CD14-positive monocyte (primary cell): ENCODE data around the gene CIART. TPM values are rescaled to one million over a fixed set of nuclear protein-coding genes. Genes with fewer than 3 reads are reported as not detected.

Experiments used
- DNase-seq, 3 donors: peaks; one replicate each; pipeline ENCODE4 v3.0.0-alpha.2; 2011 to 2022
- H2AFZ ChIP-seq: 2 replicates; pipeline ENCODE4 v1.6.0; 2012; ENCODE audit warnings: mild to moderate bottlenecking, low read depth, low read length, inconsistent platforms; ENCODE audit not compliant: insufficient read depth, poor library complexity, severe bottlenecking
- H3K27ac ChIP-seq, 2 donors: 1 replicate in 1 of 2; 2 replicates in 1 of 2; pipeline ENCODE4 v1.5.1; 2012 to 2013; ENCODE audit warnings: low read length in 2 of 2, control low read depth in 1 of 2, inconsistent platforms in 1 of 2, low read depth in 1 of 2, mild to moderate bottlenecking in 1 of 2
- H3K27me3 ChIP-seq, 2 donors: one replicate each; pipeline versions ENCODE4 v1.6.0 to v1.6.1; 2011 to 2013; ENCODE audit warnings: low read length in 2 of 2; ENCODE audit not compliant: control insufficient read depth in 2 of 2, insufficient read depth in 2 of 2
- H3K36me3 ChIP-seq, 2 donors: replicated peaks in 1 of 2; 1 replicate in 1 of 2; 2 replicates in 1 of 2; pipeline versions ENCODE4 v1.5.1 to v1.6.1; 2012 to 2013; ENCODE audit warnings: low read length in 2 of 2, control low read depth in 1 of 2, inconsistent platforms in 1 of 2, mild to moderate bottlenecking in 1 of 2; ENCODE audit not compliant: insufficient read depth in 2 of 2, control insufficient read depth in 1 of 2
- H3K4me1 ChIP-seq, 2 donors: 1 replicate in 1 of 2; 2 replicates in 1 of 2; pipeline versions ENCODE4 v1.5.1 to v1.6.1; 2012 to 2013; ENCODE audit warnings: low read length in 2 of 2, control low read depth in 1 of 2, inconsistent platforms in 1 of 2, mild to moderate bottlenecking in 1 of 2, moderate library complexity in 1 of 2; ENCODE audit not compliant: insufficient read depth in 2 of 2, control insufficient read depth in 1 of 2
- H3K4me2 ChIP-seq: replicated peaks from 2 replicates; pipeline ENCODE3; 2012; ENCODE audit warnings: low read length, moderate library complexity, mild to moderate bottlenecking; ENCODE audit not compliant: poor library complexity, severe bottlenecking; ENCODE audit errors: extremely low read depth
- H3K4me3 ChIP-seq, 3 experiments: fragments of 200-600 bp in 1 of 3; sonication (generic) in 1 of 3; replicated peaks in 1 of 3; 1 replicate in 2 of 3; 2 replicates in 1 of 3; pipeline ENCODE4 v1.5.1; 2011 to 2013; ENCODE audit warnings: low read length in 3 of 3, mild to moderate bottlenecking in 3 of 3, control low read depth in 2 of 3, low read depth in 2 of 3, inconsistent platforms in 1 of 3, moderate library complexity in 1 of 3
- H3K79me2 ChIP-seq: 2 replicates; pipeline ENCODE4 v1.6.0; 2012; ENCODE audit warnings: mild to moderate bottlenecking, control low read depth, inconsistent platforms, low read length, moderate library complexity; ENCODE audit not compliant: insufficient read depth
- H3K9ac ChIP-seq: 2 replicates; pipeline ENCODE4 v1.6.0; 2017; ENCODE audit warnings: low read length, mild to moderate bottlenecking; ENCODE audit not compliant: insufficient read depth, poor library complexity, severe bottlenecking
- H3K9me3 ChIP-seq, 2 donors: replicated peaks in 1 of 2; 1 replicate in 1 of 2; 2 replicates in 1 of 2; pipeline versions ENCODE4 v1.5.1 to v1.6.1; 2012 to 2013; ENCODE audit warnings: low read length in 2 of 2, control low read depth in 1 of 2; ENCODE audit not compliant: control insufficient read depth in 1 of 2, insufficient read depth in 1 of 2
- H4K20me1 ChIP-seq: 2 replicates; pipeline ENCODE4 v1.6.0; 2012; ENCODE audit warnings: mild to moderate bottlenecking, low read length, control low read depth, moderate library complexity; ENCODE audit not compliant: insufficient read depth
- H3K27ac Mint-ChIP-seq, 7 donors: one replicate each; pipeline ENCODE4 v1.8.0; 2020; ENCODE audit warnings: mild to moderate bottlenecking in 7 of 7, mixed read lengths in 7 of 7, moderate library complexity in 6 of 7, inconsistent platforms in 2 of 7
- H3K27me3 Mint-ChIP-seq, 3 donors: one replicate each; pipeline ENCODE4 v1.8.0; 2021 to 2022; ENCODE audit warnings: low read depth in 3 of 3, mild to moderate bottlenecking in 3 of 3, mixed read lengths in 3 of 3, moderate library complexity in 3 of 3, inconsistent platforms in 1 of 3
- H3K36me3 Mint-ChIP-seq, 2 donors: one replicate each; pipeline ENCODE4 v1.8.0; 2020; ENCODE audit warnings: mixed read lengths in 2 of 2, inconsistent platforms in 1 of 2, mild to moderate bottlenecking in 1 of 2
- H3K4me1 Mint-ChIP-seq: one replicate; pipeline ENCODE4 v1.8.0; 2020; ENCODE audit warnings: mild to moderate bottlenecking, mixed read lengths
- H3K4me3 Mint-ChIP-seq, 2 donors: one replicate each; pipeline ENCODE4 v1.8.0; 2020; ENCODE audit warnings: mild to moderate bottlenecking in 2 of 2, mixed read lengths in 2 of 2, moderate library complexity in 1 of 2
- H3K9me3 Mint-ChIP-seq, 7 donors: one replicate each; pipeline ENCODE4 v1.8.0; 2020 to 2022; ENCODE audit warnings: mixed read lengths in 7 of 7, mild to moderate bottlenecking in 6 of 7, moderate library complexity in 6 of 7, inconsistent platforms in 2 of 7
- WGBS: methylation state at CpG from one replicate; pipeline ENCODE4 v1.1.5; 2013; ENCODE audit warnings: missing lambda C conversion rate; ENCODE audit not compliant: insufficient coverage; 5-methylcytosine and 5-hydroxymethylcytosine counted together
- intact Hi-C, 2 donors: fragments of 100-400 bp; cut with micrococcal nuclease; formaldehyde crosslinking; loops; one replicate each; pipeline versions ENCODE4 v1.15.0 to v1.15.1; 2023
- polyA plus RNA-seq, 3 donors: library from polyadenylated mRNA; depleted of rRNA in 1 of 3; unstranded in 2 of 3; stranded (reverse) in 1 of 3; fragments of 300-500 nt in 2 of 3; fragments of >200 nt in 1 of 3; fragmentation: Illumina TruSeq in 2 of 3; gene quantifications; 1 replicate in 2 of 3; 2 replicates in 1 of 3; pipeline ENCODE4 v1.2.3, GENCODE V29; 2012 to 2021
- TF ChIP-seq, protein P1 (sequence below): fragments of 200-600 bp; IDR thresholded peaks from one replicate; pipeline ENCODE4 v1.8.0; 2022; ENCODE audit warnings: antibody characterized with exemption, mild to moderate bottlenecking

CIART gene
- polyA plus RNA-seq, 3 donors = 0.61 TPM; not detected in 2

DNA sequence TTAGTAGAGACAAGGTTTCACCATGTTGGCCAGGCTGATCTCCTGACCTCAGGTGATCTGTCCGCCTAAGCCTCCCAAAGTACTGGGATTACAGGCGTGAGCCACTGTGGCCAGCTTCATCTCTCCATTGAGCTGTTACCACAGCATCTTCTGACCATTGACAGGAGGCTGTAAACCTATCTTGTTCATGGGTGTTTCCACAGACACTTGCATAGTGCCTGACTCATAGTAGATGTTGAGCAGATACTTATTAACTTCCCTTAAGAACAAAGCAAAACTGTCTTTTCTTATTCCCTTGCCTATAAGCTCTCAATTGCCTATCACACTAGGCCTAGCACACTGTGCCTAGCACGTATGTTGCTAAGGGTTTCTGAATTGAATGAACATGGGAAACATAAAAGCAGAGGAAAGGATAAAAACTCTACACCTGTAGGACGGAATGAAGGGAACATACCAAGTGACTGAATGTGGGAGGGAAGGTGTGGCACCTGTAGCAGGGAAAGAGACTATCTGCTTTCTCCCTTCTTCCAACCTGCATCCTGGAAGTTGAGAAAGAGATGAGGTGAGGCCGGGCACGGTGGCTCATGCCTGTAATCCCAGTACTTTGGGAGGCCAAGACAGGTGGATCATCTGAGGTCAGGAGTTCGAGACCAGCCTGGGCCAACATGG lies 10.9 kb upstream of the CIART start:
- Histone ChIP-seq H2AFZ (peak overlapping the region; percentile 1), H3K79me2 (peaks cover 24% of the 10 kb centered on the region), H3K27me3 (no peaks in the 10 kb centered on the region), H3K4me1 (peaks cover 38 to 58% of the 10 kb centered on the region in 2 donors), H3K9me3 (no peaks in the 10 kb centered on the region), H3K27ac (no peak overlapping the region), H4K20me1 (no peaks in the 10 kb centered on the region), H3K4me3 (no peak overlapping the region), H3K9ac (no peak overlapping the region), H3K4me2 (no peak overlapping the region), H3K36me3 (peaks cover 8 to 14% of the 10 kb centered on the region in 2 donors)
- peak in 2 of 3 donors; percentile 16 to 43 for DNase-seq
- H3K27me3 Mint-ChIP-seq = peaks cover 0 to 6% (median 0%) of the 10 kb centered on the region in 3 donors
- peak overlapping the region in 4 of 7 donors; percentile 25 to 87 (median 43) for H3K27ac Mint-ChIP-seq
- peaks cover 54% of the 10 kb centered on the region for H3K4me1 Mint-ChIP-seq
- H3K9me3 Mint-ChIP-seq = peaks cover 0 to 1% (median 0%) of the 10 kb centered on the region in 7 donors
- H3K4me3 Mint-ChIP-seq = no peak overlapping the region
- WGBS = 96% methylated on average over 5 of the region's 7 CpGs
- TF ChIP-seq, protein P1, sequence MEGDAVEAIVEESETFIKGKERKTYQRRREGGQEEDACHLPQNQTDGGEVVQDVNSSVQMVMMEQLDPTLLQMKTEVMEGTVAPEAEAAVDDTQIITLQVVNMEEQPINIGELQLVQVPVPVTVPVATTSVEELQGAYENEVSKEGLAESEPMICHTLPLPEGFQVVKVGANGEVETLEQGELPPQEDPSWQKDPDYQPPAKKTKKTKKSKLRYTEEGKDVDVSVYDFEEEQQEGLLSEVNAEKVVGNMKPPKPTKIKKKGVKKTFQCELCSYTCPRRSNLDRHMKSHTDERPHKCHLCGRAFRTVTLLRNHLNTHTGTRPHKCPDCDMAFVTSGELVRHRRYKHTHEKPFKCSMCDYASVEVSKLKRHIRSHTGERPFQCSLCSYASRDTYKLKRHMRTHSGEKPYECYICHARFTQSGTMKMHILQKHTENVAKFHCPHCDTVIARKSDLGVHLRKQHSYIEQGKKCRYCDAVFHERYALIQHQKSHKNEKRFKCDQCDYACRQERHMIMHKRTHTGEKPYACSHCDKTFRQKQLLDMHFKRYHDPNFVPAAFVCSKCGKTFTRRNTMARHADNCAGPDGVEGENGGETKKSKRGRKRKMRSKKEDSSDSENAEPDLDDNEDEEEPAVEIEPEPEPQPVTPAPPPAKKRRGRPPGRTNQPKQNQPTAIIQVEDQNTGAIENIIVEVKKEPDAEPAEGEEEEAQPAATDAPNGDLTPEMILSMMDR = no peak
- intact Hi-C loops = no loop called here
- peaks cover 14 to 20% of the 10 kb centered on the region in 2 donors for H3K36me3 Mint-ChIP-seq

DNA sequence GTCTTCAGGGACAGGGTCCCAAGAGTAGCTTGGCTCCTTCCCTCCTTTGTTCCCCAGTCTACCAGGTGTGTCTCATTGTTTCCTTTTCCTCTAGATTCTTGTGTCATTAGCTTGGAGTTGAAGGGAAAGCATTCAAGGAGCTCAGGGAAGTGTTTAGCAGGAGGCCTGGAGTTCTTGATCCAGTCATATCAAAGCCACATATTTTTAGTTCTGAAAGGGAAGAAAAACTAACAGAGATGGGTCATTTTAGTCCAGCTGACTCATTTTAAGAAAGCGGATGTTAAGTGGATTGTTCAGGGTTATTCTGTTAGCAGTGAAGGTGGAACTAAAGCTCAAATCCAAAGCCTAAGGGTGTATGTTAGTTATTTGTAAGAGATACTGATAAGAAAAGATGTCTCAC lies 9.0 kb upstream of the CIART start:
- Mint-ChIP-seq H3K4me3 (peak overlapping the region in 1 of 2 donors; percentile 70), H3K27me3 (peaks cover 0 to 6% (median 2%) of the 10 kb centered on the region in 3 donors), H3K9me3 (peaks cover 0 to 1% (median 0%) of the 10 kb centered on the region in 7 donors), H3K27ac (peak overlapping the region; percentile 53 to 89 (median 86)), H3K36me3 (peaks cover 0 to 8% of the 10 kb centered on the region in 2 donors), H3K4me1 (peaks cover 39% of the 10 kb centered on the region)
- Histone ChIP-seq H3K9ac (peak overlapping the region; percentile 18), H2AFZ (peak overlapping the region; percentile 33), H3K79me2 (peaks cover 6% of the 10 kb centered on the region), H3K27me3 (no peaks in the 10 kb centered on the region), H3K4me1 (peaks cover 28 to 43% of the 10 kb centered on the region in 2 donors), H3K9me3 (no peaks in the 10 kb centered on the region), H3K36me3 (no peaks in the 10 kb centered on the region), H4K20me1 (no peaks in the 10 kb centered on the region), H3K4me2 (peak overlapping the region; percentile 55), H3K4me3 (peak overlapping the region in 1 of 3 experiments; percentile 49), H3K27ac (peak overlapping the region; percentile 36 to 67)
- intact Hi-C loops = no loop called here
- 17% methylated on average over 1 of the region's 1 CpG for WGBS
- TF ChIP-seq, protein P1 = no peak
- peak in 2 of 3 donors; percentile 45 to 58 for DNase-seq
